GM20000 (cell line): ENCODE data around the gene HBE1.

Experiments
- DNase-seq: peaks from one replicate; pipeline ENCODE4 v3.0.0; 2012; ENCODE audit warnings: low spot score
- CTCF ChIP-seq: IDR thresholded peaks from 2 replicates; pipeline ENCODE4 v1.5.1; 2012; ENCODE audit warnings: mild to moderate bottlenecking, control low read depth; ENCODE audit errors: extremely low read depth, missing control alignments

HBE1 gene

DNA sequence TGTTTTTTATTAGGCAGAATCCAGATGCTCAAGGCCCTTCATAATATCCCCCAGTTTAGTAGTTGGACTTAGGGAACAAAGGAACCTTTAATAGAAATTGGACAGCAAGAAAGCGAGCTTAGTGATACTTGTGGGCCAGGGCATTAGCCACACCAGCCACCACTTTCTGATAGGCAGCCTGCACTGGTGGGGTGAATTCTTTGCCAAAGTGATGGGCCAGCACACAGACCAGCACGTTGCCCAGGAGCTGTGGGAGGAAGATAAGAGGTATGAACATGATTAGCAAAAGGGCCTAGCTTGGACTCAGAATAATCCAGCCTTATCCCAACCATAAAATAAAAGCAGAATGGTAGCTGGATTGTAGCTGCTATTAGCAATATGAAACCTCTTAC, 44.3 kb downstream of the HBE1 start:
- TF ChIP-seq CTCF, result no peak
- no peak for DNase-seq

- TF ChIP-seq CTCF, result no peak
- no peak for DNase-seq
These were observed 44.9 kb downstream of the HBE1 start for GRCh38 chr11:5224538-5225479.

DNA sequence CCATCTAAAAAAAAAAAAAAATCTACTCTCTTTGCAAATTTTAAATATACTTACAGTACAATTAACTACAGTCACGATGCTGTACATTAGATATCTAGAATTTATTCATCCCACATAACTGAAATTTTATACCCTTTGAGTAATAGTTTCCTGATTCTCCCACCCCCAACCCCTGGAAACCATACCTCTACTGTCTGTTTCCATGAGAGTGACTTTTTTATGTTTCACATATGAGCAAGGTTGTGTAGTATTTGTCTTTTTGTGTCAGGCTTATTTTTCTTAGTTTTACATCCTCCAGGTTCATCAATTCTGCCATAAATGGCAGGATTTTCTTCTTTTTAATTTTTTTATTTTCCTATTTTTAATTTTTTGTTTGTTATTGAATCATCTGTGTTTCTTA, 46.1 kb downstream of the HBE1 start:
- TF ChIP-seq CTCF, result no peak
- DNase-seq, result no peak

DNA sequence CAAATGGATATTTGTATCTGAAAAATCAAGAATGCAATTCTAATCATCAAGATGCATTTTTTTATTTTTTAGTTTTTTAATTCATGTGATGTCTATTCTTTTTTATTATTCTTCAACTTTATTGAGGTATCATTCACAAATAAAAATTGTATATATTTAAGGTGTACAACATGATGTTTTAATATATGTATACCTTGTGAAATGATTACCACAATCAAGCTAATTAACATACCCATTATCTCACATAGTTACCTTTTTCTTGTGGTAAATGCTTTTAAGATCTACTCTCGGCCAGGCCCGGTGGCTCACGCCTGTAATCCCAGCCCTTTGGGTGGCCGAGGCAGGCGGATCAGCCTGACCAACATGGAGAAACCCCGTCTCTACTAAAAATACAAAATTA, 46.6 kb downstream of the HBE1 start:
- DNase-seq, result no peak
- no peak for TF ChIP-seq CTCF
